Ishikawa (cell line): Measurements from ENCODE around the gene TTC16.

Experiments
- CEBPB ChIP-seq: IDR thresholded peaks from 2 replicates; pipeline ENCODE4 v1.6.1; 2012
- CREB1 ChIP-seq: IDR thresholded peaks from 2 replicates; pipeline ENCODE4 v1.6.1; 2012; ENCODE audit warnings: low read depth
- EGR1 ChIP-seq: IDR thresholded peaks from 2 replicates; pipeline ENCODE4 v1.6.1; 2012
- EP300 ChIP-seq: IDR thresholded peaks from 2 replicates; pipeline ENCODE4 v1.6.1; 2012; ENCODE audit warnings: borderline replicate concordance
- FOXM1 ChIP-seq: IDR thresholded peaks from 2 replicates; pipeline ENCODE4 v1.6.1; 2012; ENCODE audit warnings: low read depth, borderline replicate concordance
- MAX ChIP-seq: IDR thresholded peaks from 2 replicates; pipeline ENCODE4 v1.6.1; 2012
- NFIC ChIP-seq: IDR thresholded peaks from 2 replicates; pipeline ENCODE4 v1.6.1; 2012
- RAD21 ChIP-seq: IDR thresholded peaks from 2 replicates; pipeline ENCODE4 v1.6.1; 2012; ENCODE audit warnings: low read depth
- REST ChIP-seq: IDR thresholded peaks from 2 replicates; pipeline ENCODE4 v1.6.1; 2012; ENCODE audit warnings: low read depth, mild to moderate bottlenecking
- TAF1 ChIP-seq: IDR thresholded peaks from 2 replicates; pipeline ENCODE4 v1.6.1; 2012; ENCODE audit warnings: low read depth, mild to moderate bottlenecking
- TCF12 ChIP-seq: IDR thresholded peaks from 2 replicates; pipeline ENCODE4 v1.6.1; 2012; ENCODE audit warnings: low read depth
- TEAD4 ChIP-seq: IDR thresholded peaks from 2 replicates; pipeline ENCODE4 v1.6.1; 2012
- USF1 ChIP-seq: IDR thresholded peaks from 2 replicates; pipeline ENCODE4 v1.6.1; 2012
- YY1 ChIP-seq: IDR thresholded peaks from 2 replicates; pipeline ENCODE4 v1.6.1; 2012; ENCODE audit warnings: low read depth
- ZBTB7A ChIP-seq: IDR thresholded peaks from 2 replicates; pipeline ENCODE4 v1.6.1; 2012; ENCODE audit warnings: low read depth

The TTC16 gene

GRCh38 chr9:127755061-127756060 lies 39.5 kb downstream of the TTC16 start:
- TF ChIP-seq ZBTB7A (no peak), RAD21 (no peak), TEAD4 (no peak), REST (no peak), USF1 (no peak), EP300 (no peak), TCF12 (no peak)

GRCh38 chr9:127756233-127756632 lies 40.4 kb downstream of the TTC16 start:
- no peak for TF ChIP-seq REST
- no peak for TF ChIP-seq EGR1
- no peak for TF ChIP-seq NFIC
- TF ChIP-seq TAF1, result no peak
- TF ChIP-seq FOXM1, result no peak
- no peak for TF ChIP-seq CEBPB
- no peak for TF ChIP-seq USF1

GRCh38 chr9:127758843-127759242 lies 43.0 kb downstream of the TTC16 start:
- no peak for TF ChIP-seq TEAD4
- no peak for TF ChIP-seq CEBPB
- no peak for TF ChIP-seq MAX
- TF ChIP-seq TCF12, result no peak
- no peak for TF ChIP-seq FOXM1
- no peak for TF ChIP-seq REST
- no peak for TF ChIP-seq EP300
- no peak for TF ChIP-seq TAF1
- TF ChIP-seq USF1, result no peak
- TF ChIP-seq ZBTB7A, result no peak
- TF ChIP-seq NFIC, result no peak
- TF ChIP-seq YY1, result no peak
- TF ChIP-seq EGR1, result no peak
- TF ChIP-seq CREB1, result no peak
- TF ChIP-seq RAD21, result no peak

GRCh38 chr9:127761061-127761460 lies 45.2 kb downstream of the TTC16 start:
- TF ChIP-seq FOXM1 (no peak), TEAD4 (no peak)
